Muscle layer of duodenum (tissue), 2 donors: Measurements from ENCODE around the gene RHEB.
"Not testable (repeated sequence)": the region's sequence is repeated elsewhere in the genome, so short reads cannot be mapped to it uniquely, and the experiment has no call there.

Experiments used
- H3K27ac ChIP-seq: one replicate; pipeline ENCODE4 v1.7.0; 2013; ENCODE audit warnings: mild to moderate bottlenecking, low read length
- H3K27me3 ChIP-seq: one replicate; pipeline ENCODE4 v1.7.0; 2013; ENCODE audit warnings: low read depth, mild to moderate bottlenecking, control low read depth, low read length
- H3K36me3 ChIP-seq, 2 donors: one replicate each; pipeline ENCODE4 v1.7.0; 2013; ENCODE audit warnings: low read length in 2 of 2, control low read depth in 1 of 2, mild to moderate bottlenecking in 1 of 2; ENCODE audit not compliant: insufficient read depth in 2 of 2, control insufficient read depth in 1 of 2
- H3K4me1 ChIP-seq, 2 donors: one replicate each; pipeline ENCODE4 v1.7.0; 2013; ENCODE audit warnings: low read length in 2 of 2, mild to moderate bottlenecking in 2 of 2, control low read depth in 1 of 2, moderate library complexity in 1 of 2; ENCODE audit not compliant: insufficient read depth in 2 of 2, control insufficient read depth in 1 of 2
- H3K4me3 ChIP-seq, 2 donors: one replicate each; pipeline ENCODE4 v1.7.0; 2013; ENCODE audit warnings: low read length in 2 of 2, low read depth in 1 of 2, mild to moderate bottlenecking in 1 of 2
- H3K9me3 ChIP-seq, 2 donors: one replicate each; pipeline ENCODE4 v1.7.0; 2013; ENCODE audit warnings: low read length in 2 of 2, control low read depth in 1 of 2, mild to moderate bottlenecking in 1 of 2; ENCODE audit not compliant: control insufficient read depth in 1 of 2
- donor health status: healthy.

Gene RHEB

GRCh38 chr7:151549644-151550043, 29.9 kb upstream of the RHEB start:
- H3K9me3 ChIP-seq, result no peaks in the 10 kb centered on the region
- H3K27me3 ChIP-seq, result no peaks in the 10 kb centered on the region
- no peak overlapping the region for H3K27ac ChIP-seq
- no peak overlapping the region for H3K4me3 ChIP-seq
- H3K36me3 ChIP-seq, result no peaks in the 10 kb centered on the region
- H3K4me1 ChIP-seq, result no peaks in the 10 kb centered on the region

GRCh38 chr7:151549083-151549482, 29.4 kb upstream of the RHEB start:
- Histone ChIP-seq H3K4me1 (no peaks in the 10 kb centered on the region), H3K9me3 (no peaks in the 10 kb centered on the region), H3K36me3 (no peaks in the 10 kb centered on the region), H3K27ac (no peak overlapping the region), H3K27me3 (no peaks in the 10 kb centered on the region), H3K4me3 (no peak overlapping the region)

GRCh38 chr7:151544183-151544582, 24.5 kb upstream of the RHEB start:
- Histone ChIP-seq H3K4me3 (no peak overlapping the region), H3K9me3 (no peaks in the 10 kb centered on the region), H3K4me1 (peaks cover 0 to 5% of the 10 kb centered on the region in 2 donors), H3K27me3 (no peaks in the 10 kb centered on the region), H3K36me3 (no peaks in the 10 kb centered on the region), H3K27ac (no peak overlapping the region)

- no peaks in the 10 kb centered on the region for H3K9me3 ChIP-seq
- no peak overlapping the region for H3K27ac ChIP-seq
- H3K4me3 ChIP-seq, result no peak overlapping the region
- H3K36me3 ChIP-seq, result no peaks in the 10 kb centered on the region
- H3K4me1 ChIP-seq, result peaks cover 3 to 21% of the 10 kb centered on the region in 2 donors
- no peaks in the 10 kb centered on the region for H3K27me3 ChIP-seq
Observed at GRCh38 chr7:151542606-151543130, 23.0 kb upstream of the RHEB start.

- Histone ChIP-seq H3K27me3 (no peaks in the 10 kb centered on the region), H3K9me3 (no peaks in the 10 kb centered on the region), H3K4me3 (no peak overlapping the region), H3K36me3 (no peaks in the 10 kb centered on the region), H3K4me1 (peaks cover 3 to 24% of the 10 kb centered on the region in 2 donors), H3K27ac (no peak overlapping the region)
Observed at GRCh38 chr7:151541709-151542499, 22.2 kb upstream of the RHEB start.

- no peak overlapping the region for H3K4me3 ChIP-seq
- no peak overlapping the region for H3K27ac ChIP-seq
- H3K4me1 ChIP-seq, result peaks cover 3 to 24% of the 10 kb centered on the region in 2 donors
- H3K27me3 ChIP-seq, result no peaks in the 10 kb centered on the region
- no peaks in the 10 kb centered on the region for H3K9me3 ChIP-seq
- no peaks in the 10 kb centered on the region for H3K36me3 ChIP-seq
Observed at GRCh38 chr7:151540146-151540545, 20.5 kb upstream of the RHEB start.

- peaks cover 3 to 24% of the 10 kb centered on the region in 2 donors for H3K4me1 ChIP-seq
- no peak overlapping the region for H3K4me3 ChIP-seq
- H3K36me3 ChIP-seq, result no peaks in the 10 kb centered on the region
- H3K9me3 ChIP-seq, result no peaks in the 10 kb centered on the region
- H3K27me3 ChIP-seq, result no peaks in the 10 kb centered on the region
- no peak overlapping the region for H3K27ac ChIP-seq
Observed at GRCh38 chr7:151539088-151539671, 19.5 kb upstream of the RHEB start.

- H3K27me3 ChIP-seq, result no peaks in the 10 kb centered on the region
- H3K4me3 ChIP-seq, result no peak overlapping the region
- no peak overlapping the region for H3K27ac ChIP-seq
- H3K36me3 ChIP-seq, result no peaks in the 10 kb centered on the region
- H3K9me3 ChIP-seq, result no peaks in the 10 kb centered on the region
- peaks cover 3 to 24% of the 10 kb centered on the region in 2 donors for H3K4me1 ChIP-seq
Observed at GRCh38 chr7:151537818-151538561, 18.3 kb upstream of the RHEB start.

- H3K36me3 ChIP-seq, H3K27ac ChIP-seq, H3K27me3 ChIP-seq, H3K4me3 ChIP-seq, H3K9me3 ChIP-seq: not testable (repeated sequence)
- peaks cover 3 to 24% of the 10 kb centered on the region in 2 donors for H3K4me1 ChIP-seq
Observed at GRCh38 chr7:151536178-151536577, 16.5 kb upstream of the RHEB start.

- Histone ChIP-seq H3K27ac (no peak overlapping the region), H3K27me3 (no peaks in the 10 kb centered on the region), H3K36me3 (no peaks in the 10 kb centered on the region), H3K4me1 (no peaks in the 10 kb centered on the region), H3K4me3 (no peak overlapping the region), H3K9me3 (peaks cover 0 to 7% of the 10 kb centered on the region in 2 donors)
Observed at GRCh38 chr7:151529842-151530241, 10.1 kb upstream of the RHEB start.

- Histone ChIP-seq H3K36me3 (no peaks in the 10 kb centered on the region), H3K4me1 (no peaks in the 10 kb centered on the region), H3K9me3 (peaks cover 0 to 1% of the 10 kb centered on the region in 2 donors), H3K27me3 (no peaks in the 10 kb centered on the region), H3K27ac (no peak overlapping the region), H3K4me3 (no peak overlapping the region)
Observed at GRCh38 chr7:151524845-151525244, 5.2 kb upstream of the RHEB start.
